ENCODE data around the gene SATL1.
"Not testable (repeated sequence)": the region's sequence is repeated elsewhere in the genome, so short reads cannot be mapped to it uniquely, and the experiment has no call there.

Gene SATL1, protein sequence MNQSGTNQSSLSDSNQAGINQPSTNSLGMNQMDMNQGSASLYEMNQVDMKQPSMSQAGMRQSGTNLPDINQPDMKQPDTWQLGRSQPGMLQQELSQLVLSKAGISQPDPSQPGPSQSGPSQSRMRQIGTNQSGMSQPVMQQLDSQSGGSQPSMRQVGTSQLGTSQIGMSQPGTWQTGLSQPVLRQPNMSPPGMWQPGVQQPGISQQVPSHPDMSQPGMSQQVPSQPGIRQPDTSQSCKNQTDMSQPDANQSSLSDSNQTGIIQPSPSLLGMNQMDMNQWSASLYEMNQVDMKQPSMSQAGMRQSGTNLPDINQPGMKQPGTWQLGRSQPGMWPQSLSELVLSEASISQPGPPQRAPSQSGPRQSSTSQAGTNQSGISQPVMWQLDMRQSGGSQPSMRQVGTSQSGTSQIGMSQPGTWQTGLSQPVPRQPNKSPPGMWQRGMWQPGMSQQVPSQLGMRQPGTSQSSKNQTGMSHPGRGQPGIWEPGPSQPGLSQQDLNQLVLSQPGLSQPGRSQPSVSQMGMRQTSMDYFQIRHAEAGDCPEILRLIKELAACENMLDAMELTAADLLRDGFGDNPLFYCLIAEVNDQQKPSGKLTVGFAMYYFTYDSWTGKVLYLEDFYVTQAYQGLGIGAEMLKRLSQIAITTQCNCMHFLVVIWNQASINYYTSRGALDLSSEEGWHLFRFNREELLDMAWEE

DNA sequence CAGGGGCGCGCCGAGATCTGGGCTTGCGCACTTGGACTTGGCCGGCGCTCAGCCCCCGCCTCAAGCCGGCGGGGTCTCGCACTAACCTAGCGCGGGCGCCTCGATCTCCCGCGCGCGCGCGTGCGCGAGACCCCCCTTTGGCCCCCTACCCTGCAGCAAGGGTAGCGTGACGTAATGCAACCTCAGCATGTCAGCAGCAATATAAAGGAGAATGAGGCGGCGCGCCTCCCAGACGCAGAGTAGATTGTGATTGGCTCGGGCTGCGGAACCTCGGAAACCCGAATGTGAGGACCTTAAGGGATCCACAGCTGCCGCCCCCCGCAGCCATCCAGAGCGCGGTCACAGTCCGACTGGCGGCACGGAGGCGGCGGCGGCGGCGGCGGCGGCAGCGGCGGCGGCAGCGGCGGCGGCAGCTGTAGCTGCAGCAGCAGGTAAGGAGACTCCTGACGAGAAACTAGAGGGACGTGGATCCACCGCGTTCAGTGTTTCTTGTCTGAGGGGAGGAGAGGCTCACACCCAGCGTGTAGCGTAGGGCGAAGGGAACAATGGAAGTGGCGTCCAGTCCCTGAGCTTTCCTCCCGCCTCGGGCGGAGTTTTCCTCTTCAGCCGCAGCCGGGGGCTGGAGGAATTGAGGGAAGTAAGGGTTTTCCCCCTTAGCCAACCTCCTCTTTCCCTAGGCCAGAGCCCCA, at the start of gene SATL1, which contains the start of gene ZNF711:
Gene SATL1 (minus strand): TSS at position 19 of the 689 bp plus-strand sequence. CDS start 134,811 bp downstream, outside the sequence.
Gene ZNF711 (plus strand): TSS at position 231 of the 689 bp plus-strand sequence. CDS start 3,582 bp downstream, outside the sequence.
- no peak for DNase-seq

DNA sequence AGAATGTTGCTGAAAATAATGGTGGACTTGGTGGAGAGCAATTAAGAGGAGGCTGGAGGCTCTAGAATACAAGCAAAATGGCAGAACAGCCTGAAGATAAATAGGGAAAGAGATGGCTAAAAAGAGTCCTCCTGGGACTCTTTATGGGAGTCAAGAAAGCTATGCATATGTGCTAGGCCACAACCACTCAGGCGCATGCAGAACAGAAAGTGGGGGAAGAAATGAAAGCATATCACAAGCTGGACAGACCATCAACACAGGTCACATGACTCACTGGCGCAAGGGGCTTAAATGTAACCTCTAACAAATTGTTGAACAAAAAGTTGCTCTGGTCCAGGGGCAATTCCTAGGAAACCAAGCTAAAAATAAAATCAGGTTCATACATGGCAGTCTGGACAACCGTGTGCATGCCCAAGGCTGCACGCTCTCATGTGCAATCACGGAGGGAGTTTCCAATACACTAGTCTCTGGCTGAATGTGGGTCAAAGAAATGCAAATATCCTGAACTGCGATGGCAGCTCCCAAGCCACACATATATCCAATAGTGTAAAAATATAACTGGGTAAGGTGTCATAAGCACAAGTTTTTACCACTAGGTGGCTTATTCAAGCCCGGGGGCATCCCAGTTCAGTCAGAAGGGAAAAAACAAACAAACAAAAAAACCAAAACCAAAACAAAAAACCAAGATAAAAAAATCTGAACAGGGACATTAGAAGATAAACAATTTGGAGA, 45.6 kb upstream of the SATL1 start:
- DNase-seq = no peak

GRCh38 chrX:85285286-85285685, 41.7 kb upstream of the SATL1 start:
- DNase-seq = not testable (repeated sequence)

GRCh38 chrX:85244450-85245211, 1.1 kb upstream of the SATL1 start:
- no peak for DNase-seq

- no peak for DNase-seq
Observed at GRCh38 chrX:85243155-85243554, 424 bp downstream of the SATL1 start.

DNA sequence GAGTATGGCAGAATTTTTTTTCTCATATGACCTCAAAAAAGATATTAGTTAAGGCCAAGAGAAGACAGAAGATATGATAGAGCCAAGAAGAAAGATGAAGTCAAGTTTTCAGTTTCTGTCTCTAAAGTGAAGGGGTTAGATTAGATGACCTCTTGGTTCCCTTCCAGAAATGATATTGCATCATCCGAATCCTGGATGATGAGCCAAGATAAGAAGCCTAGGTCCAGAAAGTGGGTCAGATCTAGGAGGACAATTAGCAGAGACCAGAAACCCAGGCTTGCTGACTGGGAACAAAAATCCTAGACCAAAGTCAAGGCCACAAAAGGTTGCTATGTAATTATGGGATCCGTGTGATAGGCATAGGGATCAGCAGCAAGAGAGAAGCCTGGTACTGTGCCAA, 20.2 kb downstream of the SATL1 start:
- no peak for DNase-seq

DNA sequence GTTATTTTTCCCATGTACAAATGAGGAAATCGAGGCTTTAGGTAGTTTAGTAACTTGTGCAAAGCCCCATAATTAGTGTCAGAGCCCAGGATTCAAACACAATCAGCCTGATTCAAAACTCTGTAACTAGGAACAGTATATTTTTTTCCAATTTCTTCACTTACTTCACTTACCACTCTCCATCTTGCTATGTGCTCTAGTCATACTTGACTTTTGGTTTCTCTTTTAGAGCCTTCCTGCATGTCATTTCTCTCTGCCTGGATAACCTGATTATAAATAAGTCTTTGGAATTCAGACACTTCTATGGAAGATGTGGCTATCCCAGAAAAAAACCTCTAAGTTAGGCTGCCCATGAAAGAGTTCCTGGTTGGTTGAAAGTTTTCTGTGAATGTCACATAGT, 22.2 kb downstream of the SATL1 start:
- DNase-seq = no peak

GRCh38 chrX:85215946-85216345, 27.6 kb downstream of the SATL1 start:
- no peak for DNase-seq

DNA sequence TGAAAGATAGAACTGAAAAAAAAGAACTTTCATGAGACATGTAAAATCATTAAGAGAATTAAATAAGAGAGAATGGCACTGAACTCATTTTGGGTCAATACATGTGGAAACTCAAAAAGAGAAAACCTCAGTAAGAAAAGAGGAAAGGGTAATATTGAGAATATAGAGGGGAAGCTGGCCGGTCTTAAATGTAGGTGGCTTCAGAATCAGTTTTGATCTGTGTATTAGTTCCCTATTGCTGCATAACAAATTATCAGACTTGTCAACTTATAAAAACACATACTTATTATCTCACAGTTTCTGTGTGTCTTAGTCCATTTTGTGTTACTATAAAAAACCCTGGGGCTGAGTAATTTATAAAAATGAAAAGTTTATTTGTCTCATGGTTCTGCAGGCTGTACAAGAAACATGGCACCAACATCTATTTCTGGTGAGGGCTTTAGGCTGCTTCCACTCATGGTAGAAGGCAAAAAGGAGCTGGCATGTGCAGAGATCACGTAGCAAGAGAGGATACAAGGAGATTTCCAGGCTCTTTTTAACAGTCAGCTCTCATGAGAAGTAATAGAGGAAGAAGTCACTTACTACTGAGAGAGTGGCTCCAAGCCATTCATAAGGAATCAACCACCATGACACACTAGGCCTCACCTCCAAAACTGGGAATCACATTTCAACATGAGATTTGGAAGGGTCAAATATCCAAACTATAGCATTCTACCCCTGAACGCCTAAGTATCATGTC, 29.6 kb downstream of the SATL1 start:
- DNase-seq = no peak

GRCh38 chrX:85203461-85203970, 40.1 kb downstream of the SATL1 start:
- no peak for DNase-seq

DNA sequence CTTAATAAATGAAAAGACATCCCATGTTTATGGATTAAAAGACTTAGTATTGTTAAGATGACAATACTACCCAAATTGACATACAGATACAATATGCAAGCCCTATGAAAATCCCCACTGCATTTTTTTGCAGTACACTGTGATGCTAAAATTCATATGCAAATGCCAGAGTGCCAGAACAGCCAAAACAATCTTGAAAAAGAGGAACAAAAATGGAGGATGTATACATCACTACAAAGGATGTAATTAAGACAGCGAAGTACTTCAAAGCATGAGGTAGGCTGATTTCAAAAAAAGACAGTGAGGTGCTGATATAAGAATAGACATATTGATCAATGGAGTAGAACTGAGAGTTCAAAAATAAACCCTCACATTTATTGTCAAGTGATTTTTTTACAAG, 47.3 kb downstream of the SATL1 start:
- no peak for DNase-seq

DNA sequence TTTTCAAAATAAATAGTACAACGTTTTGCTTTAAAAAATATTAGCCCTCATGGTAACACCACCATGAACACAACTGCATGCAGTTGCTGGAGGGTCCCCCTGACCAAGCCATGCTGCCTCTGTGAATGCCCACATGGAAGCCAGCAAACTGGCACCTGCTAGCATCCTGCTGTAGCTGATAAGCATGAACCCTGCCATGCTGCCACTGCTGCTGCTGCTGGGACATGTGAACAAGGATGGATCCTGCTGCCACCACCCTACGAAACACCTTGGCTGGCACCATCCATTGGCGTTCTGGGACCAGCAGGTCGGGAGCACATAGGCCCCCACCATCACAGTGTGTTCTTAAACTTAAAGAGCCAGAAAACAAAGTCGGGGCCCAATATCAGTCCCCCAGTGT, 83.9 kb downstream of the SATL1 start:
- DNase-seq = no peak

DNA sequence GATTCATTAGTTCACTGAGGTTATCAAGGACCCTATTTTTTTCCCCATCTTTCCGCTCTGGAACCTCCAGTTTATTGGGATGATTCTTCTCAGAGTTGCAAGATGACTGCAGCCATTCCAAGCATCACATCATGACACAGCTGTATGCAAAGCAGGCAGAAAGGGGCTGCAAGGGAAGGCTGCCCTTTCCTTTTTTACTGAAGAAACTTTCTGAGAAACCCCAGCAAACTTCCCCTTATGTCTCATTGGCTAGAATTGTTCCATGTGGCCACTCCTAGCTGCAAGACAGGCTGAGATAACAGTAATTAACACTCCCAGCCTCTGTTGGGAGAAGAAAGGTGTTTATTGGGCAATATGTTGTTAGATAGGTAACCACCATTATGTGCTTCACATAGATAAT, 102.6 kb downstream of the SATL1 start:
- no peak for DNase-seq

DNA sequence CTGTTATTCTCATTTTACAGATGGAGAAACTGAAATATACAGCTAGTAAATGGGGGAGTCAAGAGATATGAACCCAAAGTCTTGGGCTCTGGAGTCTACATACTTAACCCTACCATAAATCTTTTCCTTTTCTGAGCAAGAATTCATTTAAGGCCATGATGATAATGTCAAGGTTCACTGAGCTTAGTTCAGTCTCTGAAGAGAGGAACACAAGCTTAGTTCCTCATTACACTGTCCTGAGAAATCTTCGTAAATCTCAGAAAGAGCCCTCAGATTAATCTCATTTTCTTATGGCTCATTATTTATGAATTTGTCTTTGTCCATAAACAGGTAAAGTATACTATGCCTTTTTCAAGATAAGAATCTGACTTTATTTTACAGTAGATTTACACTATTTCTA, 104.2 kb downstream of the SATL1 start:
- DNase-seq = no peak

GRCh38 chrX:85136409-85136808, 107.2 kb downstream of the SATL1 start:
- no peak for DNase-seq

DNA sequence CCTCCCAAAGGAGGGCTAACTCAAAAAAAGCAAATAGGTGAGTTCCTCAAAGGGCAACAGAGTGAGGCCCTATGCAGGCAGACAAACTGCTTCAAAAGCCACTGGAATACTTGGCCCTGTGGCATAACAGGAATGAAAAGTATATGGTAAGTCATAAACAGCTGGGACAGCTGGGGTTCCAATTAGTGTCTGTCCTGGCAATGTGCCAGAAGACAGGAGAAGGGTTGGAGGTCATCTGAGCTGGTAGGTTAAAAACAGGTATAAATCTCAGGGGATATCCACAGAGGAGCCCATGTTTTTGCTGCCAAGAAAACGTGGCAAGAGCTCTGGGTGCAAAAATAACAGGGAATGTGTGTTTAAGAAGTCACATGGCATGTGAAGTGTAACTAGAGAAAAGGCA, 128.3 kb downstream of the SATL1 start:
- no peak for DNase-seq

DNA sequence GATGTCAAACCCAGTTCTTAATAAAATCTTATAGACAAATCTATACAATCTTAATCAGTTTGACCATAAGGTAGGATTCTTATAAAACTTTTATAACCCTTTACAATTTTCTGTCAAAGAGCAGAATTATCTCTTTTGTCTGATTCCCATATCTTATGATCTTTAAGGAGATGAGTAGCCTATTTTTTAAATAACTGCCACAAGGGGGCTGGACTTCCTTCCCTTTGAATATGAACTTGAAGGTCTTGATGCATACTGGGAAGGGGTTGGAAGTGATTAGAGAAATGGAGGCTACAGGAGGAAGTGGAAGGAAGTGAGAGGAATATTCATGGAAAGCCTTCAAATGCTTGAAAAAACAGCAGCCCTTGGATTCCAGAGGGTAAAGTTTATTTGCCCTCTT, 128.8 kb downstream of the SATL1 start:
- no peak for DNase-seq

DNA sequence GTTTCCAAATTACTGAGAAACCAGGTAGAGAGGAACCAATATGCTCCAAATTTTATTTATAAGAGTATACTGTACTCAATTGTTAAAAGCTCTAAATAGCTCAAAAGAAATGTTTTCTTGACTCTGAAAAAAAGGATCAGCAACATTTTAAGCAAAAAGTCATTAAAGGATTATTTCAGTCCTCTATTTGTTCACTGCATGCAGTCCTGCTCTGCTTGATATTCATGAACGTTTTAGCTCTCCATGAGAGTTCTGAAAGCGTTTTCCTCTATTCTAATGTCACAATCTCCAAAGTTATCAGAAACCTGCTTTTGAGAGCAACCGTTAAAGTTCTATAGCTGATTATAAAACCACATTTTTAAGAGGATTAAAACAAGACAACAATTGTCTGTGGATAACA, 129.4 kb downstream of the SATL1 start:
- no peak for DNase-seq

DNA sequence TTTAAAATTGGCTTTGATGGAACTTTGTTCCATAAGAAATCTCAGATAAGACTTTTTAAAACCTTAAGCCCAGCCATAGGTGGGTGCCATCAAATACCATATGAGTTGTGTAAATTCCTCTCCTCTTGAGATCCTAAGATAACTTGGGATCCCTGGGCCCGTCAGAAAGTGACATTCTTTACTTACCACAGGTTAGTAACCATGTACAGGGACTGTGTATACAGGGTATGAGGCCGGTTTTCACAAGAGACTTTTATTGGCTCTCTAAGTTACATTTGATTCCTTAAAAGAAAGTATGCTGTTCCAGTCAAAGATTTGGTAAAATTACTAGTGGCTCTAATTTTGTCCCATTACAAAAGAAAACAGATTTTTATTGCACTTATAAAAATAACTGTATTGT, 129.8 kb downstream of the SATL1 start:
- DNase-seq = no peak

- no peak for DNase-seq
Observed at GRCh38 chrX:85112293-85112692, 131.3 kb downstream of the SATL1 start.

DNA sequence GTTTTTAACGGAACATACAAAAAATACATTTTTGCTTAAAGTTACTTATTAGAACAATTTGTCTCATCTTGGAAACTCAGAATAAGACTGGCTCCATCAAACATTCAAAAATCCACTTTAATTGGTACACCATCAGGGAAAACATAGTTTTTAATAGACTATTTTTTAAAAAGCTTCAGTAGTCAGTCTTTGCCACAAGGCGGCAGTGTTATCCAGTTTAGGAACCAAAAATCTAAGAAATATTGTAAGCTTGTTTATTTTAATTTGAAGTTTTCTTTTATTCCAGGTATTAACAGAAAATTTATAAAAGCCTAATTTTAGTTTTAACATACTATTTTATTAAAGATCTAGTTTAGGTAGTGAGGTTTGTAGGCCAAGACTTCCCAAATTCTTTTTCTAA, 132.2 kb downstream of the SATL1 start:
- DNase-seq = no peak

Measured in NCI-H1048 (cell line).